Small intestine (tissue), 16 donors: ENCODE results near the gene TEX13A. TPM values are rescaled to one million over a fixed set of nuclear protein-coding genes. Genes with fewer than 3 reads are reported as not detected.

Experiments used
- DNase-seq, 2 donors: peaks; one replicate each; pipeline versions ENCODE4 v3.0.0 to v3.0.0-alpha.2; 2013
- FAIRE-seq: peaks from 2 replicates; lab custom pipeline; 2012; peaks lifted over from hg19 to GRCh38; lab: Jason Lieb, UNC
- H3K27ac ChIP-seq, 3 donors: one replicate each; pipeline ENCODE4 v1.5.1; 2013; ENCODE audit warnings: low read length in 2 of 3, mild to moderate bottlenecking in 2 of 3, control low read depth in 1 of 3, inconsistent platforms in 1 of 3, low read depth in 1 of 3, moderate library complexity in 1 of 3
- H3K27me3 ChIP-seq, 3 donors: one replicate each; pipeline ENCODE4 v1.6.1; 2013; ENCODE audit warnings: low read length in 3 of 3, inconsistent platforms in 1 of 3; ENCODE audit not compliant: control insufficient read depth in 3 of 3, insufficient read depth in 3 of 3
- H3K36me3 ChIP-seq, 3 donors: one replicate each; pipeline ENCODE4 v1.6.1; 2013; ENCODE audit warnings: low read length in 3 of 3, inconsistent platforms in 1 of 3, low read depth in 1 of 3, mild to moderate bottlenecking in 1 of 3, moderate library complexity in 1 of 3; ENCODE audit not compliant: control insufficient read depth in 3 of 3, insufficient read depth in 2 of 3
- H3K4me1 ChIP-seq, 3 donors: one replicate each; pipeline ENCODE4 v1.6.1; 2013; ENCODE audit warnings: low read length in 2 of 3, inconsistent platforms in 1 of 3, low read depth in 1 of 3, mild to moderate bottlenecking in 1 of 3, moderate library complexity in 1 of 3; ENCODE audit not compliant: control insufficient read depth in 3 of 3, insufficient read depth in 2 of 3
- H3K4me3 ChIP-seq, 3 donors: one replicate each; pipeline ENCODE4 v1.5.1; 2013; ENCODE audit warnings: low read length in 3 of 3, control low read depth in 1 of 3, inconsistent platforms in 1 of 3, low read depth in 1 of 3, mild to moderate bottlenecking in 1 of 3, moderate library complexity in 1 of 3
- H3K9me3 ChIP-seq, 2 donors: one replicate each; pipeline ENCODE4 v1.6.1; 2013; ENCODE audit warnings: low read depth in 1 of 2, low read length in 1 of 2; ENCODE audit not compliant: control insufficient read depth in 2 of 2, insufficient read depth in 1 of 2
- WGBS, 3 donors: extraction: QIAGEN DNeasy Blood & Tissue Kit; methylation state at CpG; one replicate each; pipeline ENCODE4 v1.1.7; 2013; 5-methylcytosine and 5-hydroxymethylcytosine counted together
- long read RNA-seq, 10 donors: transcript quantifications; one replicate each; lab custom pipeline, GENCODE V29; 2026
- polyA plus RNA-seq, 4 donors: library from polyadenylated mRNA; stranded (reverse) in 3 of 4; unstranded in 1 of 4; fragments of 200-250 nt in 3 of 4; fragments of 120-200 nt in 1 of 4; gene quantifications; one replicate each; pipeline versions ENCODE4 v1.2.1 to v1.2.3, GENCODE V29; 2013
- donor health status: healthy with polysubstance abuse.
- donor health status: control.
- donor health status: control.
- donor health status: Bipolar disorder and iron deficiency.
- donor health status: healthy.

TEX13A gene, protein sequence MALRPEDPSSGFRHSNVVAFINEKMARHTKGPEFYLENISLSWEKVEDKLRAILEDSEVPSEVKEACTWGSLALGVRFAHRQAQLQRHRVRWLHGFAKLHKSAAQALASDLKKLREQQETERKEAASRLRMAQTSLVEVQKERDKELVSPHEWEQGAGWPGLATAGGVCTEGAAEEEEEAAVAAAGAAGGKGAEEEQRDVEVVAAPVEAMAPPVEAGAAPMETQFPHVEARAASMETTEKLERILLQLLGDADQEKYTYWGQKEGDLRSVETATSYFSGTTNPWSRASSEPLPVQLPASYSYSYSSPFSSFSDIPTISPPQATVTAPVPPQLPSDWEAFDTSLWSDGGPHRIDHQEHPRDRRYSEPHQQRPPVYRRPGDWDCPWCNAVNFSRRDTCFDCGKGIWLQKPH
- not detected for polyA plus RNA-seq
- long read RNA-seq, donor 1 = 0 reads
- long read RNA-seq, donor 2 = 0 reads
- long read RNA-seq, donor 3 = 0 reads
- long read RNA-seq, donor 4 = 0 reads
- long read RNA-seq, donor 5 = 0 reads
- long read RNA-seq, donor 6 = 0 reads
- long read RNA-seq, donor 7 = 0 reads
- long read RNA-seq, donor 8 = 0 reads
- long read RNA-seq, donor 9 = 0 reads
- long read RNA-seq, donor 10 = 0 reads

DNA sequence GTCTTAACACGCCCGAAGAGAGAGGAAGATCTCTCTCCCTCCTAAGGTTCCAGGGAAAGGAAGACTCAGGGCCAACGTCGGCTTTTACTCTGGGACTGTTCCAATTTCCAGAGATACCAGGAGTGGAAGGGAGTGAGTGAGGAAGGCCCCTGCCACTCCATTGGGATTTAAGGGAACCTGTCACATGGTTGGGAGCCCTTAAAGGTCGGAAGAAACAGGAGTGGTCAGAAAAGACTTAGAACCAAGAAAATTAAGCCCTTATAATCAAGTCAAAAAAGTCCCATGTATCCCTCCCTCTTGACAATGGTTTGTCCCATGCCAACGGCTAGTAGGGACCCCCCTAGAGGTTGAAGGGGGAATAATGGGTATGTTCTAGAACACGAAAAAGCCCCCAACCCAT is at the start of gene TEX13A:
Gene TEX13A, minus strand, starts transcription at position 59 of the 400 bp plus-strand sequence. CDS start 297 bp downstream, outside the sequence.
- DNase-seq = no peak
- Histone ChIP-seq H3K27me3 (no peaks in the 10 kb centered on the region), H3K4me1 (no peaks in the 10 kb centered on the region), H3K27ac (no peak within 1 kb of the TSS), H3K9me3 (no peaks in the 10 kb centered on the region), H3K36me3 (no peaks in the 10 kb centered on the region), H3K4me3 (no peak within 1 kb of the TSS)
- 74 to 86% (median 78%) methylated on average over 7 of the region's 7 CpGs for WGBS, 3 donors
- no peak for FAIRE-seq

DNA sequence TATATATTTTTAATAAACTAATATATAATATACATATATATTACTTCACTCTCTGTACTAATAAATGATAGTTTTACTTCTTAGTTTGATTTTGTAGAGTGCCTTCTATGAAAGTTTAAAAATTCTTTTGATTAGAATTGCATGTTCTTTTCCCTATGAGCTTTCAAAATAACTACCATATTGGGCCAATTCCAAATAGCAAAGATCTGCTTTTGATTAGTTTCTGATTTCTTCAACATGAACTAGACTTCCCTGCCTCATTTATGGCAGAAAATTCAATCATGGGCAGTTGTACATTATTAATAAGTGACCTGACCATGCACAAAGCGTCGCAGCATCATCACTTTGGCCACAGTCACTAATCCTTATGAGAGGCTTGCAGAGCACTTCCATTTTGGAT is 48.9 kb upstream of the TEX13A start:
- Histone ChIP-seq H3K36me3 (no peaks in the 10 kb centered on the region), H3K4me1 (no peaks in the 10 kb centered on the region), H3K27me3 (no peaks in the 10 kb centered on the region), H3K4me3 (no peak overlapping the region), H3K27ac (no peak overlapping the region), H3K9me3 (no peaks in the 10 kb centered on the region)
- FAIRE-seq (no peak), DNase-seq (no peak)
- 83 to 96% (median 94%) methylated on average over 2 of the region's 2 CpGs for WGBS, 3 donors

DNA sequence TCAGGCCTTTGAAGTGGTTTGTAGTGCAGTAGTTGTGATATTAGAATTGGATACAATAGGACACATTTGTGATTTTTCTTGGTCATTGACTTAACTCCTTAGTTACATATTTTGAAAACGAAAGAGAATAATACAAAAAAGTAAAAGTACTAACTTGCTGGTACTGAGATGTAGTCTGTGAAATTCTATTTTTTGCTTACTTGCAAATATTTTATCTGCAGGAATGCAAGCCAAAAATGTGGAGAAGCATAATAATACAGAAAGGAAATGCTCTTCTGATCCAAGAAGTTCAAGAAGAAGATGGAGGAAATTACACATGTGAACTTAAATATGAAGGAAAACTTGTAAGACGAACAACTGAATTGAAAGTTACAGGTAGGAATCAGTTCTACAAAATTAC is 46.7 kb upstream of the TEX13A start:
- Histone ChIP-seq H3K36me3 (no peaks in the 10 kb centered on the region), H3K27me3 (no peaks in the 10 kb centered on the region), H3K27ac (no peak overlapping the region), H3K4me3 (no peak overlapping the region), H3K4me1 (no peaks in the 10 kb centered on the region), H3K9me3 (no peaks in the 10 kb centered on the region)
- 60 to 82% (median 72%) methylated on average over 2 of the region's 2 CpGs for WGBS, 3 donors
- FAIRE-seq (no peak), DNase-seq (no peak)

DNA sequence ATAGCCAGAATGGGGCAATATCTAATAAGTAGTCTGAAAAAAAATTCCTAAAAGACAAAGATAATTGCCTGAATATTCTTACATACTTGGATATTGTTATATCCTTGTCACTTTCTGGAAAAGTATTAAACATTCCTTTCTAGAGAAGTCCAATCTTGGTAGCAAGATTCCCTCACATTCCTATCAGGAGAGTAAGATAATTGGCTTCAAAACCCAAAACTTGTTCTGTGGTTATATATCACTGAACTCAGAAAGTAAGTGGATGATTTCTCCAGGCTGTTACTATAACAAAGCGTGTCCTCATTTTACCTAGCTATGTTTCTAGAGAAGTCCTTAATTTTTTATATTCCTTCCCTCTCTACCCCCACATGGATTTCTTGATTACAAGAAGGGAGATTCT is 46.0 kb upstream of the TEX13A start:
- 59 to 88% (median 87%) methylated on average over 1 of the region's 1 CpG for WGBS, 3 donors
- no peak overlapping the region for H3K27ac ChIP-seq
- DNase-seq = no peak
- no peaks in the 10 kb centered on the region for H3K4me1 ChIP-seq
- FAIRE-seq = no peak
- H3K36me3 ChIP-seq = no peaks in the 10 kb centered on the region
- H3K27me3 ChIP-seq = no peaks in the 10 kb centered on the region
- no peaks in the 10 kb centered on the region for H3K9me3 ChIP-seq
- no peak overlapping the region for H3K4me3 ChIP-seq

DNA sequence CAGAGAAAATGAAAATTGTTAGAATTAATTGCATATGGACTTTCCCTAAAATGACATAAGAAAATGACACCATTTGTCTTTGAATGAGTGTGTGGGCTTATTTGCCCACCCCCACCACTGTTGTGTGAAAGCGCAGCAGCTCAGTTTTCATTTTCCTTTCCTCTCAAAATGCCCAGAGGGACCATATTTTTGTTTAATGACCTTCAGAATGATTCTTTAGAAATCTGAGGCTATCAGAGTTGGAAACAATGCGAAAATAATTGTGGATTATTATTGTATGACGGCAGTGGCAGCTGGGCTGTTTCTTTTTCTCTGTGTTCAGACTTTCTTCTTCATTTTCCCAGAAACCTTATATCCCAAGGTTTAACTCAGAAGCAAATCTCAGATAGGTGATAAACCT is 44.6 kb upstream of the TEX13A start:
- FAIRE-seq = no peak
- no peak for DNase-seq
- Histone ChIP-seq H3K9me3 (no peaks in the 10 kb centered on the region), H3K36me3 (no peaks in the 10 kb centered on the region), H3K27me3 (no peaks in the 10 kb centered on the region), H3K27ac (no peak overlapping the region), H3K4me3 (no peak overlapping the region), H3K4me1 (no peaks in the 10 kb centered on the region)
- WGBS, 3 donors = 74 to 84% (median 79%) methylated on average over 3 of the region's 3 CpGs

DNA sequence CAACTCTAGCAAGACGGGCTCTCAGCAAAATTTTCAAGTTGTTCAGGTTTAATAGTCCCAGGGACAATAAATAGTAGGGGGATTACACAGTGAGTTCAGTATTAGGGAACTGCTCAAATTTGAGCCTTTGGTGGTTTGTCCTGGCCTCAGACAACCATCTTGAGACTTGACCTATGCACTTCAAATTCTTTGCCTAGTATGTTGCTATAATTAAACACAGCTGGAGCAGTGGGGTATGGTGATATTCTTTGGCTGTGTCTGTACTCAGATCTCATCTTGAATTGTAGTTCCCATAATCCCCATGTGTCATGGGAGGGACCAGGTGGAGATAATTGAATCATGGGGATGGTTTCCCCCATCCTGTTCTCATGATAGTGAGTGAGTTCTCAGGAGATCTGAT is 43.3 kb upstream of the TEX13A start:
- no peak overlapping the region for H3K27ac ChIP-seq
- no peak for FAIRE-seq
- no peaks in the 10 kb centered on the region for H3K4me1 ChIP-seq
- 86 to 92% (median 91%) methylated on average over 1 of the region's 1 CpG for WGBS, 3 donors
- H3K4me3 ChIP-seq = no peak overlapping the region
- H3K27me3 ChIP-seq = no peaks in the 10 kb centered on the region
- H3K9me3 ChIP-seq = no peaks in the 10 kb centered on the region
- H3K36me3 ChIP-seq = no peaks in the 10 kb centered on the region
- DNase-seq = no peak

DNA sequence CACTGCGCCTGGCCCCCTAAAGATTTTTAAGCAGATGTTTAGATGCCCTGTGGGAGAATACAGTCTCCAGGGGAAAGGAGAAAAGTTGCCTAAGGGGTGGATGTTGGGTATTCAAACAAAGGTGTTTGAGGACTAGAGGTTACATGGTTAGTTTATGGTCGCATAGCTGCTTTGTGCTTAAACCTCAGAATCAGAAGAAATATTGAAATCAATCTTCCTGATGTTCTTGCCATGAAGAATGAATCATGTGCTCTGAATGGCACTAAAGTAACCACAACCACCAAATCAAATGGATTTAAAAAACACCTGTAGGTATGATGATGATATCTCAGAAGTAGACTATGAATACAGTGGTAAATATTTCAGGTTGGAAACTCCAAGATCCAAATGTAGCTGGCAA is 42.7 kb upstream of the TEX13A start:
- DNase-seq (no peak), FAIRE-seq (no peak)
- no peaks in the 10 kb centered on the region for H3K4me1 ChIP-seq
- H3K4me3 ChIP-seq = no peak overlapping the region
- no peak overlapping the region for H3K27ac ChIP-seq
- H3K9me3 ChIP-seq = no peaks in the 10 kb centered on the region
- WGBS, 3 donors = 90 to 92% (median 92%) methylated on average over 2 of the region's 2 CpGs
- no peaks in the 10 kb centered on the region for H3K36me3 ChIP-seq
- no peaks in the 10 kb centered on the region for H3K27me3 ChIP-seq

DNA sequence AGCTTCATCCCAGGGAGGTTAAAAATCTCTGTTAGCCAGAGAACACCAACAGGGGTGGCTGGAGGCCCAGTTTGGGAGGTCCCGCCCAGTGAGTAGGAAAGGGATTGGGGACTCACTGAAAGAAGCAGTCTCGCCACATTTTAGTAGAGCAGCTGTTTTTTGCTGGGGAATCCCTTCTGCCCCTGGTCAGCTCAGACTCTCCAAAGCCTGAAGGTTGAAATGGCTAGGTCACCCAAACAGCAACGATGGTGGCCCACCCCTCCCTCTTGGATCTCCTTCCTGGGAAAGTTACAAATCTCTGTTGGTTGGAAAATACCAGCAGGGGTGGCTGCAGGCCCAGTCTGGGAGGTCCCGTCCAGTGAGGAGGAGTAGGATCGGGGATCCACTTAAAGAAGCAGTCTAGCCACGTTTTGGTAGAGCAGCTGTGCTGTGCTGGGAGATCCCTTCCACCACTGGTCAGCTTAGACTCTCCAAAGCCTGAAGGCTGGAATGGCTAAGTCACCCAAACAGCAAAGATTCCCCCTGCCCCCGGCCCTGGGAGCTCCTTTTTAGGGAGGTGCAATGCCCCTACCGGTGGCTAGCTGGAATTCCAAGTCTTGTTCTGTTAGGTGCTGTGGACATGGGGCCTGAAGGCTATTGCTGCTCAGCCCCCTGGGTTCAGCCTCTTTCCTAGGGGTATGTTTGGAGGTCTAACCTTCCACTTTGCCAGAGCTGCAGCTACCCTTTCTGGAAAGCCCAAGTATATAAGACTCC is 40.0 kb upstream of the TEX13A start:
- DNase-seq = no peak
- Histone ChIP-seq H3K4me1 (no peaks in the 10 kb centered on the region), H3K27me3 (no peaks in the 10 kb centered on the region), H3K36me3 (no peaks in the 10 kb centered on the region), H3K27ac (no peak overlapping the region), H3K4me3 (no peak overlapping the region), H3K9me3 (no peaks in the 10 kb centered on the region)
- no peak for FAIRE-seq
- 63 to 71% (median 66%) methylated on average over 8 of the region's 8 CpGs for WGBS, 3 donors
